Amygdala (tissue), 56 donors: ENCODE measurements around the gene SLC6A12.
A peak's percentile ranks its signal among the peaks of the same experiment; 100 is the strongest.
"Not testable (repeated sequence)": the region's sequence is repeated elsewhere in the genome, so short reads cannot be mapped to it uniquely, and the experiment has no call there.

Source experiments
- DNase-seq, 56 donors: peaks; one replicate each; lab custom pipeline; 2025; lab: John Stamatoyannopoulos, UW

The SLC6A12 gene

DNA sequence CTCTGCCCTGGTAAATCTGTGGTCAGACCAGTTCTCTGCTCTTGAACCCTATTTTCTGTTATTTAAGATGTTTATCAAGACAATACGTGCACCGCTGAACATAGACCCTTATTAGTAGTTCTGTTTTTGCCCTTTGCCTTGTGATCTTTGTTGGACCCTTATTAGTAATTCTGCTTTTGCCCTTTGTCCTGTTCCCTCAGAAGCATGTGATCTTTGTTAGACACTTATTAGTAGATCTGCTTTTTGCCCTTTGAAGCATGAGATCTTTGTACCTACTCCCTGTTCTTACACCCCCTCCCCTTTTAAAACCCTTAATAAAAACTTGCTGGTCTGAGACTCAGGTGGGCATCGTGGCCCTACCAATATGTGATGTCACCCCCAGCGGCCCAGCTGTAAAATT, 22.0 kb upstream of the SLC6A12 start:
- DNase-seq: not testable (repeated sequence)

DNA sequence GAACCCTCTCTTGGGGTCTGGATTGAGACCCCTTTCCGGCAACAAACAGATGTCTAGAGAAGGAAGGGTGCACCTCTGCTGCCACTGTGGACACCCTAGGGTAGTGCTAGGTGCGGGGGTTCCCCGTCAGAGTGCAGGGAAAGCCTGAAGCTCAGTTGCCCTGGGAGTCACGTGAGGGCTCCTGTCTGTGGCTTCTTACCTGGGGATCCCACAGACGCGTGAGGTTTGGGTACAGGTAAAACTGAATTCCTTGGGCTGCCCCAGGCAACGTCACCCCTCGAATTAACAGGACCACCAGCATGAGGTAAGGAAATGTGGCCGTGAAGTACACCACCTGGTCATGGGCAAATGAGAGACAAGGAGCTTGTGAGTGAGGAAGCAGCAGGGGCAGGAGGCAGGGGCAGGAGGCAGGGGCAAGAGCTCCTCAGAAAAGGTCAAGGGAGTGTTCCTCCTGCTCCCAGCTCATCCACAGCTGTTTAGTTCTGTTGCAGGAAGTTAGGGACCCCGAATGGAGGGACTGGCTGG, 21.0 kb upstream of the SLC6A12 start:
- DNase-seq: no peak

DNA sequence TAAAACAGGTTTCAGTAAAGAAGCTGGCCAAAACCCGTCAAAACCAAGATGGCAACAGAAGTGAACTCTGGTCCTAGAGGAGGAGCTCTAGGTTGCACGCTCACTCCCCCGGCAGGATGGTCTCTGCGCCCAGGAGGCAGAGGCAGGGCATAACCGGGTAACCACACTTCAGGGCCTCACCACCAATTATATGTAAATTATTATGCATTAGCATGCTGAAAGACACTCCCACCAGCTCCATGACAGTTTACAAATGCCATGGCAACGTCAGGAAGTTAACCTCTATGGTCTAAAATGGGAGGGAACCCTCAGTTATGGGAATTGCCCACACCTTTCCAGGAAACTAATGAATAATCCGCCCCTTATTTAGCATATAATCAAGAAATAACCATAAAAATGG, 20.1 kb upstream of the SLC6A12 start:
- no peak for DNase-seq

DNA sequence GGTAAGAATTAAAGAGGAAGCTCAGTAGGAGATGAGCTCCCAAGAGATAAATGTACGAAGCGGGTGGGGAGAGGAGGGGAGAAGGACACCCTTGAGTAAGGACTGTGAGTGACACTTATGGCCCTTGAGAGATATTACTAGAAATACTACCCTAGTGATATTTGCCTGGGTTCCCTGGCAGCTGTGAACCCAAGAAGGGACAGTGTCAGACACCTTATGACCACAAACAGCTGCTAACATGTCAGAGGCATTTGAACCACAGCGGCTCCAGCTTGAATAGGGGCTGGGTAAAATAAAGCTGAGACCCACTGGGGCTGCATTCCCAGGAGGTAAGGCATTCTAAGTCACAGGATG, 19.6 kb upstream of the SLC6A12 start:
- DNase-seq: no peak

DNA sequence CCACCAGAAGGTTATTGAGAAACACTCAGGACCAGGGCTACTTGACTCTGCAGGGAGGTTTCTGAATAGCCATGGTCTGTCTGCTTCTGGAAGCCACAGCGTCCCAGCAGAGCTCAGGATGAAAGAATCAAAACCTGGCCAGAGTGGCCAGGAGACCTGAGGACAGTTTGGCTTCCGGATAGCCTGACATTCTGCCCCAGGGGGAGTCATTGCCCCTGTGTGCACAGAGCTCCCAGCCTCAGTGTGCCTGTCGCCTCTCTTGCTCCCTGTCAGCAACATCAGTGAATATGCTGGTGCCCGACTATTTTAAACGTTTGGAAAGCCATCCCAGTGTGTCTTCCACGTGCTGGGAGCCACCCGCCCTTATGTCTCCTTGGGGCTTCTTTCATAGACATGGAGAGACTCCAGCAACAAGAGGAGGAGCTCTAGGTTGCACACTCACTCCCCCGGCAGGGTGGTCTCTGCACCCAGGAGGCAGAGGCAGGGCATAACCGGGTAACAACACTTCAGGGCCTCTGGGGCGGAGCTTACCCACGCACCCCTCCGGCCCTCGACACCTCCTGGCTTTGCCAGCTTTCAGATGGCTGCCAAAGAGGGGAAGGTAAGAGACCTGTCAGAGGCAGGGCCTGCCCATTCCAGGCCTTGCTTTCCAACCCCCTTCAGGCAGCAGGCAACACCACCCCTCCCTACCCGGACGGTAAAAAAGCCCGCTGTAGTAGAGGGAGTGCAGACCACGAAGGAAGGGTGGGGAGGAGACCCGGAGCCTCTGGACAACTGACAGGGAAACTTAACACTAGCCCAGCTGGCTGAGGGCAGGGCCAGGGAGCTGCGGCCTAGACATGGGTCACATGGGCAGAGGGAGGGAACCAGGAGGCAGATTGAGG, 19.0 kb upstream of the SLC6A12 start:
- DNase-seq: no peak

DNA sequence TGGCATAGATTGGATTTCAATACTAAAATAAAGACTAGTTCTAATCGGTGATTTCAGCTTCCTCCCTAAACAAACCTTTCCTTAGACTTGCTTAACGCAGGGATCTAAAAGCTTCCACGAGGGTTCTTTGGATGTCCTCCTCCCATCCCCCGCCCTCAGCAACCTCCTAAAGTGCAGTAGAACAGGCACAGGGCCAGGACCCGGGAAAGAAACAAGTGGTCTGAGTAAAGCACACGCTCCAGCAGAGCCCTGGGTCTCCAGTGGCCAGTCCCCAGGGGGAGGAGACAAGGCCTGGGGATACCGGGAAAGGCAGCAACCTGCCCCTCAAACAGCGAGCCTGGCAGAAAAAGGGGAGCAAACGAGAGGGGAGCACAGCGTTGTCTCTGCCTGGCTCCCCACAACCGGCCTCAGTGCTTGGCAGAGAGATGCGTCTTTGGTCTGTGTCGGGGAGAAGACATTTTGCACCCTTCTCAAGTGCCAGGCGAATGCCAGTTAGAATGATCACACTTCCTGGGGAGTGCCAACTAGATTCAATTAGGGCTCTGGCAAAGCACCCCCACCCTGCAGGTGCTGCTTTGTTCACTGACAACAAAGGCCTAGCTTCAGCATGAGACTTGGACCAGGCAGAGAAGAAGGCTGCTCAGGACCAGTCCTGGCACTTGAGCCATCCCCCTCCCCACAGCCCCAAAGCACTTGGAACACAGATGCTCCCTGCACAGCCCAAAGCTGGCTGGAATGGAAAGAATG, 17.1 kb upstream of the SLC6A12 start:
- peak in 37 of 56 donors; percentile 11 to 70 (median 40) for DNase-seq

DNA sequence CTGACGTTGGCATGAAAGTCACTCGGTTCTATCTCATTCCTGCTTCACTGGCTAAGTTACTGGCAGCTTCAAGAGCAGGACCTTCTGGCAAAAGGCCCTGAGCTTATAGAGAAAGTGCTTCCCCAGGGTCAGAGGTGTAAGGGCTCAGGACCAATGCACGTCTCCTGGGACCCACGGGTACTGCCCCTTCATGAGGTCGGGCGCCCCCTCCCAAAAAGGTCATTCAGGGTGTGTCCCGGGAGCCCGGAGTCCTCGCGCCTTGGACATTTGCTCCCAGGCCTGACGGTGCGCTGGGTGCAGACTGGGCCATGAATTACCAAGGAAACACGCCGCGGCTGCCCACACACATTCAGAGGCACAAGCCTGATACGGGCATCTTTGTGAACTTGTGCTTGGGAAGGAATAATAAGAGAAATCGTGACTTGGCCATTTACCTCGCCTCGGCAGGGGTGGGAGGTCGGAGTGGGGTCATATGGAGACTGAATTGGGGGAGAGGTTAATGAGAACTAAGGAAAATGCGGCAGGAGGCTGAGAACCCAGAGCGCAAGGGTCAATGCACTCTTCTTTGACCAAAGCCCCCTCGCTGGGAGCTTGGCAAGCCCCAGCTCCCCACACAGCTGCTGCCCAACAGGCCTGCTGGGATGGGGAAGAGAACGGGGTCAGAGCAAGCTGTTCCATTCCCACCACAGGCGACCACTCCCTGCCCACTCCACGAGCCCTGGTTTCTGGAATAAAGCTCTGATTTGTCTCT, 15.7 kb upstream of the SLC6A12 start:
- DNase-seq: peak in 8 of 56 donors; percentile 12 to 57 (median 32)

DNA sequence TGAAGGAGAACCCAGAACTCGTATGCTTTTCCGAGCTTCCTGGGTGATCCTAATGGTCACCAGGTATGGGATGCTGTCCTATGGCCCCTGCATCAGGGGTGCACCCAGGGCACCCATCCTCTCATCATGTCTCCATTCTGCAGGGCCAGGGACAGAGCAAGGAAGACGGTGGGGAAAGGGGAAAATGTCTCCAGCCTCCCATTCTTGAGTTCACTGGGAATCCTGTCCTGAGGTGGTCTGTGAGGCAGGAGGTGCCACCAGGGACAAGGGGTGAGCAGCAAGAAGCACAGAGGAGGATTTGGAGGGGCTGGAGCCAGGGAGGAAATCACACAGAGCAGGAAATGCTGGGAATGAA, 14.9 kb upstream of the SLC6A12 start:
- no peak for DNase-seq

DNA sequence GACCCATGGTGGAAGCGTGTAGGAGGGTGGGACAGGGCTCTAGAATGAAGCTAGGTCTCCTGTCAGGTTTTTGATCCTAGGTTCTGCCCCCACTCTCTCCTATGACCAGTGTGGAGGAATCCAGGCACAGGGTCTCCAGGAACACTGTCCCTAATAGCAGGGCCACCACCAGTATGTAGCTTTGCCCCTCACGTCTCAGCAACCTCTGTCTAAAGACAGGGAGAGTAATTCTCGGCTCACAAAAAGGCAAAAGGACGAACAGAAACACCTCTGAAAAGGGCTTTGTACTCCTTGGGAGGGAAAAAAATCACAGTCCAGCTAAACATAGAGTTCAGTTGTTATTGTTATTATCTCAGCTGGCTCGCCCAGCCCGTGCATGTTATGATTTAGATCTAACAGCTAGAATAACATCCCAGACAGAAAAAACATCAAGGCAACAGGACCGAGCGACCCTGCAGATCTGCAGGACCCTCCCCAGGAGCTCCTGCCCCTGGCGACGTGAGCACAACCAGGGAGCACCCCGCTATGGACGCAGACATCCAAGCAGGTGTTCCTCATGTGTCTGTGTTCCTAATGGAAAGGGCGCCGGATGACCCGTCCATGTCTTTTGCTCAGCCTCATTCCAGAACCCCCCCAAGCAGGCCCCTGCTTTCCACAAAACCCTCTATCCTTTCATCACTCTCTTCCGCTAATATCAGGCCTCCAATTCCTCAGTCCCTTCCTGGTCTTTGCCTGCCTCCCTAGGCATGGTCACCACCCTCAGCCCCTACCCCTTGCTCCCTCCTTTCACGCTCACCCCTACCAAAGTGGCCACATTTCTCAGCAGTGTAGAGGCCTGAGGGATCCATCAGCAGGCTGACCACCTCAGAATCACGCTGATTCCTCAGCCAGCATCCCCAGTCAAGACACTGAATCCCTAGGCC, 14.2 kb upstream of the SLC6A12 start:
- DNase-seq: no peak

DNA sequence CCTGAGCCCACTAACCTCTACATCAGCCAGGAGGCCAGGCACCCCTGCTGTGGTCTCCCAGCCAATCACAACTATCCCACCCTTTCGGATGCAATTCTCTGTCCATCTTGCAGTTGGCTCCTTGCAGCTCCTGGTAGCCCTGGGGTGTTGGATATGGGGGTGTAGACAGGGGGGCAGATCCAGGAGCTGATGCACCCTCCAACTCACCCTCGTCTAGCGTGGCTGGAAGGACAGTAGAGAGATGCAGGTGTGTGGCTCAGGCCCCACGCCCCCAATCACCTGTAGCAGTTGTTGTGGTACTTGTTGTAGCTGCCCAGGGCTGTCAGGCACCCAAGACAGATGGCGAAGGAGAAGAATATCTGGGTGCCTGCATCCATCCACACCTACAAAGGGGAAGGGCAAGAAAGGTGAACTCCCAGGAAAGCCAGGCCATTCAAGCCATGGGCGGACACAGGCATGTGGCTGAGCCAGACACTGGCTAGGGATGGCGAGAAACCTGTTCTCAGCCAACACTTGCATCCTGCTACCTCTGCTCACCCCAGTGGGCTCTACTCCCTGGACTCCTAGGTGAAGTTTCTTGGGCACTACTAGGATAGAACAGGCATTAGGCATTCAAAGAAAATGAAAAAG, 13.4 kb upstream of the SLC6A12 start:
- DNase-seq: no peak

DNA sequence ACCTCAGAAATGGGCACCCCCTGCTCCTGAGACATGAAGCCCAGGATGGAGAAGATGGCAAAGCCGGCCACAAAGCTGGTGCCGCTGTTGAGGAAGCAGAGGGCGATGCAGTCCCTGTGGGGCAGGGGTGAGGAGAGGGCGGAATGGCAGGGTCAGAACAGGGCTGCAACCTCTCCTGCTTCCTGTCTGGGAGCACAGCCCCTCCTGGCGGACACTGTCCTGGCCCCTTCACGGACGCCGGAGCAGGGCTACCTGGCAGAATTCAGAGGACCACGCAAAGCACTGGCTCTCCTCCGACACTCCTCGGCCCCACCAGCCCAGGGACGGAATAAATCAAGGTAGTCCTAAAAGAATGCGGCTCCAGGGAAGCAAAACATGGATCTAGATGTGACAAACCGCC, 12.4 kb upstream of the SLC6A12 start:
- no peak for DNase-seq

DNA sequence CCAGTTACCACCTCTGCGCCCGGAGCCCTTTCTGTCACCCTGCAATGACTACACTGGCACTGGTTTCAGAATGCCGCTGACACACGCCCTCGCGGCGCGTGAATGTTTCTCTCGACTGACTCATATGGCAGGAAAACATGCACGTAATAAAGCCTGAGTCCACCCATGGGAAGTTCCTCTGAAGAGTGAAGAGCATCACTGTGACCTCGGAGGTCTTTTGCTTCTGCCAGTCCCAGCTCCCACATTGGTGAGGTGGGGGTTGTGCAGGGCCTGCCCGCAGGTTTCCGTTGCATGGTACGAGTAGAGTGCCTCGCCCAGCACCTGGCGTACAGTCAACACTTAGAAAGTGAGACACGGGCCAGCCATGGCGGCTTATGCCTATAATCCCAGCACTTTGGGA, 11.1 kb upstream of the SLC6A12 start:
- DNase-seq: no peak

DNA sequence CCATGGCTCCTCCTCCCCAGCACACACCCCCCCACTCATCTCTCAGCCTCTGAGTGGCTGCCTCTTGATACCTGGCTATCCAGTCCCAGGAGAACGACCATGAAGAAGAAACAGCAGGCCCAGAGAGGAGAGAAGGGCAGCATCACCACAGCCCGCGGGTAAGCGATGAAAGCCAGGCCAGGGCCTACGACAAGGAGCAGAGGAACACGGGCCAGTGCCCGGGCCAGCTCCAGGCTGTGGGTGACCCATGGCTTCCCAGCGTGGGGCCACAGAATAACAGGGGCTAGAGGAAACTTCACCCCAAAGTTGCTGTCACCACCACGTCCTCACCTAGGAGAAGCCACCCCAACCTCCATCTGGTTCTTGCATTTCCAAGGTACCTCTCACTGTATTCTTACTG, 10.4 kb upstream of the SLC6A12 start:
- DNase-seq: no peak

DNA sequence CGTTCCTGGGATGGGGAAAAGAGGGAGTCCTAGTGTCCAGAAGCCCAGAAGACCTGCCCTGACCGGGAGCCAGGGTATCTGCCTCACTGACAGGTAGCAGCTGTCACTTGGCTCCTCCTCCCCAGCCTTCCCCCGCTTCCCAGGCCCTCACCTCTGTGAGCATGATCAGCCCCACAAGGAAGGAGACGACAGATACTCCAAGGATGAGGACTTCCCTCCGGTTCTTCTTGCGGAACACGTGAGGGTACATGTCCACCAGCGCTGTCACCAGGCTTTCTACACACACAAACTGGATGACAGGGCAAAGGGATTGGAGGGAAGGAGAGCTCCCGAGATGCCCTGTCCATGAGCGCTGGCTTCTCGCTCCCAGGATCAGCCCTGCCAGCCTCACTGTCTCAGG, 9.9 kb upstream of the SLC6A12 start:
- DNase-seq: no peak

DNA sequence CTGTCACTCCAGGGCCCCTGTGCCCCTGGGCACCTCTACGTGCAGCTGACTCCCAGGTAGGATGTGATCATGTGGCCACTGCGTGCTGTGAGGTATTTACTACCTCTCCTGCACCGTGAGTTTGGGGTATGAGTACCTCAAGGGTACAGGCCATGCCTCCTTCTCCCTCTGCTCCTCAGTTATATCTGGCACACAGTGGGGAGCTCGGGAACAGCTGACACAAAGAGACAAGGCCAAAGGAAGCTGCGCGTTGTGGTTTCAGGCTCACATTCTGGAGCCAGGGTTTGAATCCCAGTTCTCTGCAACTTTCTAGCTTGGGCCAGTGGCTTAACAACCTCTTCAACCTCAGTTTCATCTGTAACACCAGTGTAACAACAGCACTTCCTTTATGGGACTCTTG, 7.8 kb upstream of the SLC6A12 start:
- no peak for DNase-seq

DNA sequence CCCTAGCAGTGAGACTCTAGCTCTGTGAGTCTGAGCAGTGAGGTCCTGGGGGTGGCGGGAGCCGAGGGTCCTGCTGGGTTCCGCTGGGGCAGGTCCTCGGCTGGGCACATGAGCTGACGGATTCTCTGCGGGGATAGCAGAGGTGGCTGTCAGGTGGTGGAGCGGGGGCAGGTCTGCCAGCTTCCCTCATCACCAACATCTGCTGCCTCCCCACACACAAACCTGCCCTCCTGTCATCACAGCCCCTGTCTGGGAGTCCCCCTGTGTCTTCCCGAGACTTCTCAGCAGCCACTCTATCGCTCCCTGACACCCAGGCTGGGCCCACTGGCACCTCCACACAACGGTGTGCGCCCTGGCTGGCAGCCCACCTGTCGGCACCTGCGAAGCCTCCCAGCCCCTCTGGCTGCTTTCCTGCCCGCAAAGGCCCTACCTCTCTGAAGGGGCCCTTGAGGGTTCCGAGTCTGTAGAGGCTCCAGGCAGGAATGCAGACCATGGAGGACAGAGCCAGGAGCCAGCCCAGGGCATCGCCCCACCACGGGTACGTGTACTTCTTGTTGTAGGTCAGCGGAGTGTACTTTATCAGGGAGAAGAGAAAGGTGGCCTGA, 7.1 kb upstream of the SLC6A12 start:
- DNase-seq: no peak

DNA sequence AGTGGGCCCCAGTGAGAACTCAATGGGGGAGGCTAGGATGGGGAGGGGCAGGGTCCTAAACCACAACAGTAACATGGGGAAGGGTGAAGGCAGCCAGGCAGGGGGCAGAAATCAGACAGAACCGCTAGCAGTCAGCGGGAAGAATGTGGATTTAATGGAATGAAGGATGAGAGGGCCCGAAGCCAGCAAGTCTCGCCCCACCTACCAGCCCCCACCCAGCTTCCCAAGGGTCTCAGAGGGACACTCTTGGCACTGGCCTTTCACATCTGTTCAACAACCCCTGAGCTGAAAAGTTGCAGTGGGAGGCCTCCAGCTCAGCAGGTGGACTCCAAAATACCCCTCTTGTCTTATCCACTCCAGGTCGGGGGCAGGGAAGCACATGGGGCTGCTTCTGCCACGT, 6.5 kb upstream of the SLC6A12 start:
- no peak for DNase-seq

DNA sequence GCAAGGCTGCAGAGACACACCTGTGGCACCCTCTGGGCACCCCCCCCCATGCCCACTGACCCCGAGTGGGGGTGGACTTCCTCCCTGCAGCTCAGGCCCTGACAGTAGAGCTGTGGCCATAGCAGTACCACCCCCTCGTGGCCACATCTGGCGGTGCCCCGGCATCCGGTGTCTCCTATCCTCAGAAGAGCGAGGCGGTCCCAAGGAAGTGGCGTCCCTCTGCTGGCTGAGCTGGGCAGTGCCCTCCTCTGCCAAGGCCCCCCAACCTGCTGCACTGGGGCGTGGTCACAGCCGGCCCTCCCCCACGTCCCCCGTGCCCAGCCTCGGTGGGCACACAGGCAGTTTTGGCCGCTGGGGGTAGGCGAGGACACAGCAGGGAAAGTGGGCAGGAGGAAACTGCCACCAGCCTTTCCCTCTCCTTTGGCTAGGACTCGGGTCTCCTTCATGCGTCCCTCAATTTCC, 6.0 kb upstream of the SLC6A12 start:
- peak in 43 of 56 donors; percentile 12 to 80 (median 44) for DNase-seq
